ENCODE data around the gene ATP9A. TPM values are rescaled to one million over a fixed set of nuclear protein-coding genes. Genes with fewer than 3 reads are reported as not detected.

ATP9A gene
- total RNA-seq, 1 donor from 2014 or later, result 32.1 TPM

GRCh38 chr20:51637241-51637640, 130.9 kb downstream of the ATP9A start:
- intact Hi-C loops (cut with DNase I), result loop anchor here (5.0 kb wide), 1 partner anchor 445 kb away; no protein-coding TSS in a partner anchor
- Histone ChIP-seq H3K9me3 (no peaks in the 10 kb centered on the region), H3K4me3 (no peak overlapping the region), H3K27me3 (no peaks in the 10 kb centered on the region), H3K36me3 (no peaks in the 10 kb centered on the region), H3K27ac (no peak overlapping the region), H3K4me1 (peaks cover 2% of the 10 kb centered on the region)
- DNase-seq (no peak), ATAC-seq (no peak)
- no peak for TF ChIP-seq CTCF (IDR thresholded peaks at IDR 0.05)

GRCh38 chr20:51636123-51636522, 132.1 kb downstream of the ATP9A start:
- no peak for TF ChIP-seq CTCF (IDR thresholded peaks at IDR 0.05)
- DNase-seq (no peak), ATAC-seq (no peak)
- no peak overlapping the region for H3K27ac ChIP-seq
- H3K36me3 ChIP-seq, result no peaks in the 10 kb centered on the region
- H3K9me3 ChIP-seq, result no peaks in the 10 kb centered on the region
- no peaks in the 10 kb centered on the region for H3K27me3 ChIP-seq
- peaks cover 11% of the 10 kb centered on the region for H3K4me1 ChIP-seq
- intact Hi-C loops (cut with DNase I), result loop anchor here (5.0 kb wide), 1 partner anchor 446 kb away; no protein-coding TSS in a partner anchor
- no peak overlapping the region for H3K4me3 ChIP-seq

GRCh38 chr20:51635680-51636079, 132.5 kb downstream of the ATP9A start:
- TF ChIP-seq CTCF (IDR thresholded peaks at IDR 0.05), result no peak
- intact Hi-C loops (cut with DNase I), result loop anchor here (5.0 kb wide), 1 partner anchor 447 kb away; no protein-coding TSS in a partner anchor

GRCh38 chr20:51634877-51635276, 133.3 kb downstream of the ATP9A start:
- Histone ChIP-seq H3K27me3 (no peaks in the 10 kb centered on the region), H3K9me3 (no peaks in the 10 kb centered on the region), H3K36me3 (no peaks in the 10 kb centered on the region), H3K27ac (no peak overlapping the region), H3K4me1 (peaks cover 24% of the 10 kb centered on the region), H3K4me3 (no peak overlapping the region)
- ATAC-seq (no peak), DNase-seq (no peak)
- intact Hi-C loops (cut with DNase I), result loop anchor here (5.0 kb wide), 1 partner anchor 447 kb away; no protein-coding TSS in a partner anchor
- no peak for TF ChIP-seq CTCF (IDR thresholded peaks at IDR 0.05)

More at GRCh38 chr20:51635680-51636079, 132.5 kb downstream of the ATP9A start:
- Histone ChIP-seq H3K27me3 (no peaks in the 10 kb centered on the region), H3K4me1 (peaks cover 16% of the 10 kb centered on the region), H3K36me3 (no peaks in the 10 kb centered on the region), H3K9me3 (no peaks in the 10 kb centered on the region), H3K4me3 (no peak overlapping the region), H3K27ac (no peak overlapping the region)
- DNase-seq, result no peak
- no peak for ATAC-seq

- no peaks in the 10 kb centered on the region for H3K27me3 ChIP-seq
- H3K4me1 ChIP-seq, result peaks cover 24% of the 10 kb centered on the region
- intact Hi-C loops (cut with DNase I), result no loop called here
- no peak overlapping the region for H3K4me3 ChIP-seq
- H3K9me3 ChIP-seq, result no peaks in the 10 kb centered on the region
- H3K27ac ChIP-seq, result no peak overlapping the region
- no peak for DNase-seq
- no peaks in the 10 kb centered on the region for H3K36me3 ChIP-seq
- no peak for TF ChIP-seq CTCF (IDR thresholded peaks at IDR 0.05)
- no peak for ATAC-seq
These were observed 133.9 kb downstream of the ATP9A start for GRCh38 chr20:51634257-51634656.

- H3K4me1 ChIP-seq, result peaks cover 24% of the 10 kb centered on the region
- ATAC-seq (no peak), DNase-seq (no peak)
- no peaks in the 10 kb centered on the region for H3K27me3 ChIP-seq
- intact Hi-C loops (cut with DNase I), result no loop called here
- no peaks in the 10 kb centered on the region for H3K9me3 ChIP-seq
- H3K4me3 ChIP-seq, result no peak overlapping the region
- no peaks in the 10 kb centered on the region for H3K36me3 ChIP-seq
- TF ChIP-seq CTCF (IDR thresholded peaks at IDR 0.05), result no peak
- no peak overlapping the region for H3K27ac ChIP-seq
These were observed 134.8 kb downstream of the ATP9A start for GRCh38 chr20:51633430-51633829.
